Esophagus muscularis mucosa (tissue), 4 donors: ENCODE results near the gene LIX1L. TPM values are rescaled to one million over a fixed set of nuclear protein-coding genes. Genes with fewer than 3 reads are reported as not detected.
A peak's percentile ranks its signal among the peaks of the same experiment; 100 is the strongest.

Experiments
- DNase-seq: peaks from one replicate; pipeline ENCODE4 v3.0.0-alpha.2; 2017; ENCODE audit errors: extremely low spot score
- H3K27ac ChIP-seq, 4 donors: fragments of 200-600 bp; sonication (generic); replicated peaks in 1 of 4; 1 replicate in 3 of 4; 2 replicates in 1 of 4; pipeline ENCODE4 v1.5.1; 2016 to 2019; ENCODE audit warnings: mild to moderate bottlenecking in 1 of 4
- H3K27me3 ChIP-seq, 4 donors: fragments of 200-600 bp; sonication (generic); one replicate each; pipeline versions ENCODE4 v1.5.1 to v1.6.0; 2016 to 2019
- H3K36me3 ChIP-seq, 4 donors: fragments of 200-600 bp; sonication (generic); one replicate each; pipeline ENCODE4 v1.5.1; 2016 to 2019
- H3K4me1 ChIP-seq, 4 donors: fragments of 200-600 bp; sonication (generic); one replicate each; pipeline ENCODE4 v1.5.1; 2016 to 2019
- H3K4me3 ChIP-seq, 4 donors: fragments of 200-600 bp; sonication (generic); 1 replicate in 2 of 4; 2 replicates in 2 of 4; pipeline ENCODE4 v1.5.1; 2016 to 2019; ENCODE audit warnings: mild to moderate bottlenecking in 4 of 4, moderate library complexity in 1 of 4
- H3K9me3 ChIP-seq, 4 donors: fragments of 200-600 bp; sonication (generic); 1 replicate in 3 of 4; 2 replicates in 1 of 4; pipeline ENCODE4 v1.5.1; 2016 to 2019
- CTCF ChIP-seq, 3 experiments: fragments of 200-600 bp in 2 of 3; fragments of 450-650 bp in 1 of 3; sonication (generic) in 2 of 3; IDR thresholded peaks; one replicate each; pipeline ENCODE4 v1.5.1; 2017 to 2019; ENCODE audit warnings: antibody characterized with exemption in 3 of 3, mild to moderate bottlenecking in 2 of 3, moderate library complexity in 1 of 3
- EP300 ChIP-seq: sonication (generic); formaldehyde crosslinking; IDR thresholded peaks from one replicate; pipeline ENCODE4 v1.6.1; 2017; ENCODE audit warnings: antibody characterized with exemption
- POLR2A ChIP-seq: fragments of 450-650 bp; IDR thresholded peaks from one replicate; pipeline ENCODE4 v1.6.1; 2017; ENCODE audit warnings: antibody characterized with exemption, moderate library complexity, mild to moderate bottlenecking, low read depth
- POLR2AphosphoS5 ChIP-seq, 2 donors: sonication (generic); formaldehyde crosslinking; IDR thresholded peaks; one replicate each; pipeline ENCODE4 v1.6.1; 2017; ENCODE audit warnings: antibody characterized with exemption in 2 of 2
- WGBS: methylation state at CpG from one replicate; pipeline ENCODE4 v1.1.5; 2018; 5-methylcytosine and 5-hydroxymethylcytosine counted together
- intact Hi-C: fragments of 100-400 bp; cut with DNase I; formaldehyde crosslinking; loops from one replicate; pipeline ENCODE4 v1.15.1; 2023
- total RNA-seq, 4 donors: library from RNA; depleted of rRNA; stranded (reverse); fragments of >200 nt; gene quantifications; one replicate each; pipeline versions ENCODE4 v1.1.0 to v1.2.1, GENCODE V29; 2016

The LIX1L gene
- total RNA-seq, 4 donors from 2014 or later, result 33.2 to 55.0 (median 41.7) TPM

- H3K36me3 ChIP-seq, result peaks cover 6 to 44% (median 34%) of the 10 kb centered on the region in 4 donors
- no peaks in the 10 kb centered on the region for H3K9me3 ChIP-seq
- H3K27ac ChIP-seq, result peak overlapping the region; percentile 82 to 93 (median 90)
- WGBS, result 2% methylated on average over 23 of the region's 33 CpGs
- TF ChIP-seq EP300, result no peak
- TF ChIP-seq CTCF (IDR thresholded peaks at IDR 0.05), result no peak
- TF ChIP-seq POLR2A, result no peak
- TF ChIP-seq POLR2AphosphoS5 (IDR thresholded peaks at IDR 0.05), result no peak
- H3K27me3 ChIP-seq, result no peaks in the 10 kb centered on the region
- intact Hi-C loops, result loop anchor here (5.0 kb wide), 1 partner anchor 93 kb away; no protein-coding TSS in a partner anchor
- H3K4me1 ChIP-seq, result peaks cover 20 to 32% (median 29%) of the 10 kb centered on the region in 4 donors
- no peak for DNase-seq
- peak overlapping the region; percentile 79 to 91 (median 80) for H3K4me3 ChIP-seq
Observed at GRCh38 chr1:145918992-145919939, 38.6 kb downstream of the LIX1L start.

- H3K4me1 ChIP-seq, result peaks cover 20 to 32% (median 29%) of the 10 kb centered on the region in 4 donors
- H3K27ac ChIP-seq, result peak within 1 kb of the TSS; percentile 82 to 93 (median 90)
- WGBS, result 0% methylated on average over 47 of the region's 51 CpGs
- TF ChIP-seq CTCF (IDR thresholded peaks at IDR 0.05) (peak in 1 of 3 experiments; percentile 23), EP300 (no peak), POLR2A (peak; percentile 51), POLR2AphosphoS5 (IDR thresholded peaks at IDR 0.05) (peak; percentile 86 to 88)
- peak; percentile 97 for DNase-seq
- H3K9me3 ChIP-seq, result no peaks in the 10 kb centered on the region
- peak within 1 kb of the TSS; percentile 79 to 91 (median 80) for H3K4me3 ChIP-seq
- no peaks in the 10 kb centered on the region for H3K27me3 ChIP-seq
- intact Hi-C loops, result loop anchor here (5.0 kb wide), 1 partner anchor 94 kb away; no protein-coding TSS in a partner anchor
- H3K36me3 ChIP-seq, result peaks cover 6 to 48% (median 37%) of the 10 kb centered on the region in 4 donors
Observed at GRCh38 chr1:145918144-145918991, 39.4 kb downstream of the LIX1L start, which contains the start of gene PEX11B. PEX11B (minus strand) TSS chr1:145918717; CDS start chr1:145918688, 29 bp downstream.

DNA sequence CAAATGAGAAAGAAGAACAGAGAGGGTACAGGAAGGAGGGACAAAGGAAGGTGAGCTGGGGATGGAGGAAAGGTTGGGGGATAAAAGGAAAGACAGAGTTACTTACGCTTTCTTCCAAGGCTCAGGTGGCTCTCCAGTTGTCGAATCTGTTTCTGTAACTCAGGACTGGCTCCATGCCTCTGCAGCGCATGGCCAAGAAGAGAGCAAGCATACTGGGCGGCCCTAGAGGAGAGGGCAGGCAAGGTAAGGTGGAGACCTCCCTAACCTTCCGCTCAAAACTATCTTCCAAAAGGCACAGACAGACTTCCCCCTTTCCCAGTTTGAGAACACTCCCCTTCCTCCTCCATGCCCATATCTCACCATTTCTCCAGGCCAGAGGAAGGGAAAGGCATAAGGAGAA lies 40.2 kb downstream of the LIX1L start:
- DNase-seq, result no peak
- intact Hi-C loops, result loop anchor here (5.0 kb wide), 1 partner anchor 95 kb away; no protein-coding TSS in a partner anchor
- Histone ChIP-seq H3K4me3 (peak overlapping the region; percentile 79 to 91 (median 80)), H3K36me3 (peaks cover 6 to 44% (median 39%) of the 10 kb centered on the region in 4 donors), H3K27ac (peak overlapping the region; percentile 82 to 93 (median 90)), H3K4me1 (peaks cover 20 to 32% (median 29%) of the 10 kb centered on the region in 4 donors), H3K27me3 (no peaks in the 10 kb centered on the region), H3K9me3 (no peaks in the 10 kb centered on the region)
- 79% methylated on average over 5 of the region's 5 CpGs for whole genome bisulfite sequencing
- no peak for TF ChIP-seq EP300
- TF ChIP-seq CTCF (IDR thresholded peaks at IDR 0.05), result no peak
- no peak for TF ChIP-seq POLR2AphosphoS5 (IDR thresholded peaks at IDR 0.05)
- no peak for TF ChIP-seq POLR2A

GRCh38 chr1:145916745-145917144 lies 41.1 kb downstream of the LIX1L start:
- DNase-seq, result no peak
- intact Hi-C loops, result loop anchor here (5.0 kb wide), 1 partner anchor 96 kb away; no protein-coding TSS in a partner anchor
- no peak overlapping the region for H3K4me3 ChIP-seq
- H3K4me1 ChIP-seq, result peaks cover 20 to 32% (median 29%) of the 10 kb centered on the region in 4 donors
- TF ChIP-seq POLR2A, result no peak
- no peak for TF ChIP-seq POLR2AphosphoS5 (IDR thresholded peaks at IDR 0.05)
- TF ChIP-seq CTCF (IDR thresholded peaks at IDR 0.05), result no peak
- no peak for TF ChIP-seq EP300
- H3K9me3 ChIP-seq, result no peaks in the 10 kb centered on the region
- peak overlapping the region in 1 of 4 donors; percentile 93 for H3K27ac ChIP-seq
- WGBS, result 84% methylated on average over 5 of the region's 5 CpGs
- H3K27me3 ChIP-seq, result no peaks in the 10 kb centered on the region
- peaks cover 13 to 52% (median 43%) of the 10 kb centered on the region in 4 donors for H3K36me3 ChIP-seq
